Mononuclear cell (primary cell): ENCODE measurements around the gene RASSF1. TPM values are rescaled to one million over a fixed set of nuclear protein-coding genes. Genes with fewer than 3 reads are reported as not detected.
A peak's percentile ranks its signal among the peaks of the same experiment; 100 is the strongest.

Experiments used
- H3K27me3 ChIP-seq: 2 replicates; pipeline ENCODE4 v1.6.0; 2011; ENCODE audit warnings: low read length, control low read depth; ENCODE audit not compliant: insufficient read depth
- H3K4me1 ChIP-seq: 2 replicates; pipeline ENCODE4 v1.5.1; 2011; ENCODE audit warnings: mild to moderate bottlenecking, low read length, control low read depth; ENCODE audit not compliant: insufficient read depth
- H3K4me3 ChIP-seq: 2 replicates; pipeline ENCODE4 v1.5.1; 2011; ENCODE audit warnings: mild to moderate bottlenecking, low read length, moderate library complexity
- H3K9me3 ChIP-seq: 2 replicates; pipeline ENCODE4 v1.5.1; 2011; ENCODE audit warnings: low read depth, mild to moderate bottlenecking, control low read depth, low read length
- total RNA-seq: library from RNA; depleted of rRNA; stranded (reverse); fragments of >200 nt; gene quantifications from one replicate; pipeline ENCODE4 v1.2.3, GENCODE V29; 2012

RASSF1 gene
- total RNA-seq, 1 donor, result 44.8 TPM

GRCh38 chr3:50355829-50356552 is 15.4 kb upstream of the RASSF1 start:
- Histone ChIP-seq H3K9me3 (no peaks in the 10 kb centered on the region), H3K4me1 (peaks cover 51% of the 10 kb centered on the region), H3K27me3 (no peaks in the 10 kb centered on the region), H3K4me3 (no peak overlapping the region)

GRCh38 chr3:50354850-50355249 is 14.2 kb upstream of the RASSF1 start:
- Histone ChIP-seq H3K9me3 (no peaks in the 10 kb centered on the region), H3K4me3 (no peak overlapping the region), H3K4me1 (peaks cover 58% of the 10 kb centered on the region), H3K27me3 (no peaks in the 10 kb centered on the region)

GRCh38 chr3:50354186-50354764 is 13.6 kb upstream of the RASSF1 start:
- no peaks in the 10 kb centered on the region for H3K9me3 ChIP-seq
- no peak overlapping the region for H3K4me3 ChIP-seq
- no peaks in the 10 kb centered on the region for H3K27me3 ChIP-seq

GRCh38 chr3:50353245-50354004 is 12.8 kb upstream of the RASSF1 start:
- no peaks in the 10 kb centered on the region for H3K9me3 ChIP-seq
- H3K4me1 ChIP-seq, result peaks cover 63% of the 10 kb centered on the region
- no peak overlapping the region for H3K4me3 ChIP-seq
- no peaks in the 10 kb centered on the region for H3K27me3 ChIP-seq

More at GRCh38 chr3:50354186-50354764, 13.6 kb upstream of the RASSF1 start:
- H3K4me1 ChIP-seq, result peaks cover 60% of the 10 kb centered on the region

- Histone ChIP-seq H3K27me3 (no peaks in the 10 kb centered on the region), H3K9me3 (no peaks in the 10 kb centered on the region), H3K4me1 (peaks cover 63% of the 10 kb centered on the region), H3K4me3 (no peak overlapping the region)
These were observed 12.1 kb upstream of the RASSF1 start for GRCh38 chr3:50352781-50353180.

GRCh38 chr3:50351323-50351697 is 10.7 kb upstream of the RASSF1 start:
- Histone ChIP-seq H3K9me3 (no peaks in the 10 kb centered on the region), H3K4me3 (peak overlapping the region; percentile 60), H3K27me3 (no peaks in the 10 kb centered on the region), H3K4me1 (peaks cover 63% of the 10 kb centered on the region)

GRCh38 chr3:50350527-50351322 is 10.1 kb upstream of the RASSF1 start, which contains the start of the genes CYB561D2 and NPRL2:
Gene CYB561D2 (plus strand): TSS chr3:50350862. CDS start chr3:50351434, 572 bp downstream.
Gene NPRL2 (minus strand): TSS chr3:50350775. CDS start chr3:50350652, 123 bp downstream.
- H3K4me3 ChIP-seq, result peak within 1 kb of the TSS; percentile 60
- no peaks in the 10 kb centered on the region for H3K27me3 ChIP-seq
- H3K9me3 ChIP-seq, result no peaks in the 10 kb centered on the region
- H3K4me1 ChIP-seq, result peaks cover 63% of the 10 kb centered on the region

- Histone ChIP-seq H3K4me1 (peaks cover 63% of the 10 kb centered on the region), H3K4me3 (peak overlapping the region; percentile 60), H3K27me3 (no peaks in the 10 kb centered on the region), H3K9me3 (no peaks in the 10 kb centered on the region)
These were observed 9.5 kb upstream of the RASSF1 start for GRCh38 chr3:50350213-50350526.

- peaks cover 81% of the 10 kb centered on the region for H3K4me1 ChIP-seq
- no peaks in the 10 kb centered on the region for H3K9me3 ChIP-seq
- H3K4me3 ChIP-seq, result no peak overlapping the region
- no peaks in the 10 kb centered on the region for H3K27me3 ChIP-seq
These were observed 6.7 kb upstream of the RASSF1 start for GRCh38 chr3:50347187-50347813.

GRCh38 chr3:50345586-50346234 is 5.1 kb upstream of the RASSF1 start, which contains the start of gene ZMYND10:
Gene ZMYND10 (minus strand): TSS chr3:50345732. CDS start chr3:50345579, 153 bp downstream.
- Histone ChIP-seq H3K27me3 (no peaks in the 10 kb centered on the region), H3K4me3 (peak within 1 kb of the TSS; percentile 10), H3K4me1 (peaks cover 86% of the 10 kb centered on the region), H3K9me3 (no peaks in the 10 kb centered on the region)

- Histone ChIP-seq H3K4me1 (peaks cover 88% of the 10 kb centered on the region), H3K9me3 (no peaks in the 10 kb centered on the region), H3K27me3 (no peaks in the 10 kb centered on the region), H3K4me3 (no peak overlapping the region)
These were observed 4.4 kb upstream of the RASSF1 start for GRCh38 chr3:50345008-50345407.

GRCh38 chr3:50342813-50343633 is 2.4 kb upstream of the RASSF1 start:
- H3K4me3 ChIP-seq, result no peak overlapping the region
- H3K4me1 ChIP-seq, result peaks cover 89% of the 10 kb centered on the region
- no peaks in the 10 kb centered on the region for H3K9me3 ChIP-seq
- H3K27me3 ChIP-seq, result no peaks in the 10 kb centered on the region

- no peaks in the 10 kb centered on the region for H3K9me3 ChIP-seq
- H3K27me3 ChIP-seq, result no peaks in the 10 kb centered on the region
- peaks cover 82% of the 10 kb centered on the region for H3K4me1 ChIP-seq
- no peak overlapping the region for H3K4me3 ChIP-seq
These were observed 1.5 kb upstream of the RASSF1 start for GRCh38 chr3:50341996-50342650.
